Vagina (tissue), 2 donors: ENCODE measurements around the gene TRIM47.

Source experiments
- CTCF ChIP-seq, 3 experiments: fragments of 450-650 bp in 2 of 3; fragments of 200-600 bp in 1 of 3; sonication (generic) in 1 of 3; IDR thresholded peaks; one replicate each; pipeline ENCODE4 v1.5.1; 2017 to 2019; ENCODE audit warnings: antibody characterized with exemption in 3 of 3, mild to moderate bottlenecking in 2 of 3, moderate library complexity in 2 of 3
- POLR2A ChIP-seq, 2 donors: fragments of 450-650 bp; IDR thresholded peaks; one replicate each; pipeline ENCODE4 v1.6.1; 2017; ENCODE audit warnings: antibody characterized with exemption in 2 of 2, mild to moderate bottlenecking in 2 of 2, moderate library complexity in 2 of 2

- TF ChIP-seq CTCF (IDR thresholded peaks at IDR 0.05) (no peak), POLR2A (IDR thresholded peaks at IDR 0.05) (no peak)
These were observed 48.6 kb downstream of the TRIM47 start for GRCh38 chr17:75829747-75830146.
